Stimulated activated naive CD4-positive, alpha-beta T cell treated with Interleukin-2 at 50 U/mL for 16 hours (primary cell): Measurements from ENCODE around the gene SLC35D3.
"Not testable (repeated sequence)": the region's sequence is repeated elsewhere in the genome, so short reads cannot be mapped to it uniquely, and the experiment has no call there.

ENCODE experiments used
- DNase-seq: peaks from one replicate; lab custom pipeline; 2025; lab: John Stamatoyannopoulos, UW

Gene SLC35D3

GRCh38 chr6:136921936-136922684 lies at the start of gene SLC35D3:
Gene SLC35D3 (plus strand): TSS chr6:136922301. CDS start chr6:136922429, 128 bp downstream.
- peak; percentile 5 for DNase-seq

GRCh38 chr6:136873748-136874147 lies 48.4 kb upstream of the SLC35D3 start:
- DNase-seq: no peak

GRCh38 chr6:136876469-136876868 lies 45.6 kb upstream of the SLC35D3 start:
- not testable (repeated sequence) for DNase-seq

GRCh38 chr6:136880748-136881460 lies 41.2 kb upstream of the SLC35D3 start:
- DNase-seq: no peak

- no peak for DNase-seq
Observed at GRCh38 chr6:136886091-136886490, 36.0 kb upstream of the SLC35D3 start.

GRCh38 chr6:136887953-136888352 lies 34.1 kb upstream of the SLC35D3 start:
- no peak for DNase-seq

- no peak for DNase-seq
Observed at GRCh38 chr6:136889271-136890193, 32.6 kb upstream of the SLC35D3 start.

- DNase-seq: no peak
Observed at GRCh38 chr6:136890194-136890839, 31.8 kb upstream of the SLC35D3 start.

- no peak for DNase-seq
Observed at GRCh38 chr6:136890986-136891385, 31.1 kb upstream of the SLC35D3 start.

GRCh38 chr6:136893187-136893586 lies 28.9 kb upstream of the SLC35D3 start:
- no peak for DNase-seq

GRCh38 chr6:136895901-136896300 lies 26.2 kb upstream of the SLC35D3 start:
- no peak for DNase-seq

GRCh38 chr6:136897071-136897470 lies 25.0 kb upstream of the SLC35D3 start:
- no peak for DNase-seq

GRCh38 chr6:136901212-136901784 lies 20.8 kb upstream of the SLC35D3 start:
- no peak for DNase-seq

GRCh38 chr6:136904477-136904876 lies 17.6 kb upstream of the SLC35D3 start:
- not testable (repeated sequence) for DNase-seq

GRCh38 chr6:136914947-136915346 lies 7.2 kb upstream of the SLC35D3 start:
- no peak for DNase-seq

- DNase-seq: no peak
Observed at GRCh38 chr6:136918706-136919105, 3.4 kb upstream of the SLC35D3 start.

- DNase-seq: no peak
Observed at GRCh38 chr6:136920216-136920615, 1.9 kb upstream of the SLC35D3 start.

GRCh38 chr6:136920671-136921380 lies 1.3 kb upstream of the SLC35D3 start:
- DNase-seq: peak; percentile 2

- no peak for DNase-seq
Observed at GRCh38 chr6:136921381-136921935, 643 bp upstream of the SLC35D3 start.

GRCh38 chr6:136922685-136923006 lies 545 bp downstream of the SLC35D3 start:
- peak; percentile 6 for DNase-seq
